Adipose tissue (tissue), 3 donors: ENCODE results near the gene BGLAP. TPM values are rescaled to one million over a fixed set of nuclear protein-coding genes. Genes with fewer than 3 reads are reported as not detected.
"Not testable (repeated sequence)": the region's sequence is repeated elsewhere in the genome, so short reads cannot be mapped to it uniquely, and the experiment has no call there.

ENCODE experiments used
- H3K27ac ChIP-seq: one replicate; pipeline ENCODE4 v1.5.1; 2013; ENCODE audit warnings: low read depth, low read length
- WGBS, 3 donors: extraction: QIAGEN DNeasy Blood & Tissue Kit; methylation state at CpG; one replicate each; pipeline ENCODE4 v1.1.7; 2013; 5-methylcytosine and 5-hydroxymethylcytosine counted together
- polyA plus RNA-seq, 3 donors: library from polyadenylated mRNA; stranded (reverse); fragments of 200-250 nt; gene quantifications; one replicate each; pipeline ENCODE4 v1.2.3, GENCODE V29; 2013
- donor health status: healthy with polysubstance abuse.
- donor health status: Bipolar disorder and iron deficiency.
- donor health status: healthy.

BGLAP gene
- polyA plus RNA-seq: 1 to 10 TPM in 1 of 3 donors, under 1 TPM in 2; 0.31 to 2.8 (median 0.71) TPM

DNA sequence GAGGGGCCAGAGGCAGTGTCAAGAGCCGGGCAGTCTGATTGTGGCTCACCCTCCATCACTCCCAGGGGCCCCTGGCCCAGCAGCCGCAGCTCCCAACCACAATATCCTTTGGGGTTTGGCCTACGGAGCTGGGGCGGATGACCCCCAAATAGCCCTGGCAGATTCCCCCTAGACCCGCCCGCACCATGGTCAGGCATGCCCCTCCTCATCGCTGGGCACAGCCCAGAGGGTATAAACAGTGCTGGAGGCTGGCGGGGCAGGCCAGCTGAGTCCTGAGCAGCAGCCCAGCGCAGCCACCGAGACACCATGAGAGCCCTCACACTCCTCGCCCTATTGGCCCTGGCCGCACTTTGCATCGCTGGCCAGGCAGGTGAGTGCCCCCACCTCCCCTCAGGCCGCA is at the start of gene BGLAP:
Gene BGLAP (plus strand): TSS at position 259 of the 400 bp plus-strand sequence. CDS start 48 bp downstream, at position 307.
- 64 to 84% (median 70%) methylated on average over 10 to 14 of the region's 14 CpGs for WGBS, 3 donors
- H3K27ac ChIP-seq: no peak within 1 kb of the TSS

DNA sequence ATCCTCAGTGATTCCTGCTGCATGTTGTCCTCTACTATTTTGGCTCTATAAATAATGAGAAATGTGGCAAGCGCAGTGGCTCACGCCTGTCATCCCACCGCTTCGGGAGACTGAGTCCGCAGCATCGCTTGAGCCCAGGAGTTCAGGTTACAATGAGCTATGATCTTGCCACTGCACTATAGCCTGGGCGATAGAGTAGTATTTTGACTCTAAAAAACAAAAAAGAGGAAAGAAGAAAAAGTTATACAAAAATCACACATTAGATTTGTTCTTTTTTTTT is 48.8 kb upstream of the BGLAP start:
- peak overlapping the region; percentile 56 for H3K27ac ChIP-seq
- WGBS, 3 donors: 80 to 86% (median 84%) methylated on average over 7 of the region's 7 CpGs

DNA sequence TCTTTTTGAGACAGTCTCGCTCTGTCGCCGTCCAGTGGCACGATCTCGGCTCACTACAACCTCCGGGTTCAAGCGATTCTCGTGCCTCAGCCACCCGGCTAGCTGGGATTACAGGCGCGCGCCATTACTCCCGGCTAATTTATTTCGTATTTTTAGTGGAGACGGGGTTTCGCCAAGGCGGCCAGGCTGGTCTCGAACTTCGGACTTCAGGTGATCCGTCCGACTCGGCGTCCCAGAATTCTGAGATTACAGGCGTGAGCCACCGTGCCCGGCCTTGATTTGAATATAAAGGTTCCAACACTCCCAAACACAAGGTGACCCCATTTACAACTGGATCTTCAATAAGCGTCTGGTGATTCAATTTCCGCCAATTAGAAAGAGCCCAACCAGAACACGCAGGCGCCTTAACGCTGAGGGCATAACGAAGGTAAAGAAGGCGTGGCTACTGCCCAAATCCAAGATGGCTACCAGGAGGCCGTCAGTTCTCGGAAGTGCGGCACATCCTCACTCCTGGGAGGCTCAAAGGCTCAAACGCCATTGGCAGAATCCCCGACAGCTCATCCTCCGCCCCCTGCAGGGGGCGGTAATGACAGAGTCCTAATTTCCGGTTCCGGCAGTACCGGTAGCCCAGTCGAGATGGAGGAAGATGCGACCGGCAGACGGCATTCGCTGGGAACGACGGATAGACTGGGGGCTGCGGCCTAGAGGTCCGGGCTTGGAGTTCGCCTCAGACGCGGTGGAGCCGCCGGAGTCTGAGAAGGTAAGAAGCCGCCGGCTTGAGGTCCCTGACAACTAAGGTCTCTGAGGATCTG is 48.3 kb upstream of the BGLAP start, which contains the start of gene SLC25A44:
Gene SLC25A44 (plus strand): TSS at position 617 of the 812 bp plus-strand sequence. CDS start 5,744 bp downstream, outside the sequence.
- WGBS, 3 donors: 2 to 3% (median 3%) methylated on average over 59 of the region's 59 CpGs
- H3K27ac ChIP-seq: peak within 1 kb of the TSS; percentile 56

DNA sequence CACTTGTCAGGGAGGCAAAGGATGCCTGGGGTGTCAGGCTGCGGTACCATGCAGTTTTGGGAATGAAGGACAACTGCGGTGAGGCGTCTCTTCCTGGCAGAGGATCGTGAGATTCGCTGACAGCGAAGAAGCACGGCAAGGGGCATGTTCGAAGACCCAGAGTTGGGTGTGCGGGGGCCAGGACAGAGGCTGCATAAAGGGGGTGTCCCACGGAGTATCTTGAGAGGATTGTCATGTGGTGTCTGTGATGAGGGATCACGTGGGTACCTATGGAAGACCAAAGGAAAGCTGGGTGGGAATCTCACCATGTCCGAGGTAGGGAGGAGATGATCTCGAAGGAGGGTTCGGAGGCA is 47.7 kb upstream of the BGLAP start:
- H3K27ac ChIP-seq: peak overlapping the region; percentile 4
- 11 to 14% (median 14%) methylated on average over 14 of the region's 14 CpGs for WGBS, 3 donors

DNA sequence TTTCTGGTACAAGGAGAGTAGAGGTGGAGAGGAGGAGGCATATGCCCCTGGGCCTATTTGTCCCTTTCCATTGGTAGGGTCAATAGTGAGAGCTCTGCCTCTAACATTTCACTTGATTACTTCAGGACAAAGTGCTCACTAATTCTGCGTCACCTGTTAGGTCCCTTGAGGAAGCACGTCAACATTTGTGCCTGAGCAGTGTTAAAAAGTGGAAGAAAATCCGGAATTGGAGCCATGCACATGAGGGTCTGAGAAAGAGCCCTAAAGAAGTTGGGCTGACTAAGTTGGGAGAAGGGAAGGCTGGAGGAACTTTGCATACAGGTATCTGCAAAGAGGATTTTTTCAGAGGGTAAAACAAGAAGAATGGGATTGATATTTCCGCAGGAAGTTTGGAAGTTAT is 46.1 kb upstream of the BGLAP start:
- WGBS, 3 donors: 59 to 79% (median 70%) methylated on average over 4 of the region's 4 CpGs
- no peak overlapping the region for H3K27ac ChIP-seq

DNA sequence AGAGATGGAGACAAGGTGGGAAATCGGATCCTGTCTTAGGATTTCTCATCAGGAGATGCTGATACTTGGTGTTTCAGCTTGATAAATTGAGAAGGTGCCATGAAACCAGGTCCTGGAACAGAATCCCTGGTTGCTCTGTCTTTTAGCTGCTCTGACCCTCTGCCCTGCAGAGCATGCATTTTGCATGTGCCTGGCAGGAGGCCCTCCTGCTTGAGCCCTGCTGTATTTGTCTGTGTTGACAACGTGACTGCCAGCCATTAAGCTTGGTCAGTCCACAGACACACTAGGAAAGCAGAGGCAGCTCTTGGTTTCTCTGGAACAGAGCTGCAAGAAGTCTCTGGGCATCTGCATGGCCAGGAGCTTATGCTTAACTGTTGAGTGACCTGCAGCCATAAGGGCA is 45.5 kb upstream of the BGLAP start:
- 54 to 79% (median 63%) methylated on average over 2 of the region's 2 CpGs for WGBS, 3 donors
- H3K27ac ChIP-seq: no peak overlapping the region

DNA sequence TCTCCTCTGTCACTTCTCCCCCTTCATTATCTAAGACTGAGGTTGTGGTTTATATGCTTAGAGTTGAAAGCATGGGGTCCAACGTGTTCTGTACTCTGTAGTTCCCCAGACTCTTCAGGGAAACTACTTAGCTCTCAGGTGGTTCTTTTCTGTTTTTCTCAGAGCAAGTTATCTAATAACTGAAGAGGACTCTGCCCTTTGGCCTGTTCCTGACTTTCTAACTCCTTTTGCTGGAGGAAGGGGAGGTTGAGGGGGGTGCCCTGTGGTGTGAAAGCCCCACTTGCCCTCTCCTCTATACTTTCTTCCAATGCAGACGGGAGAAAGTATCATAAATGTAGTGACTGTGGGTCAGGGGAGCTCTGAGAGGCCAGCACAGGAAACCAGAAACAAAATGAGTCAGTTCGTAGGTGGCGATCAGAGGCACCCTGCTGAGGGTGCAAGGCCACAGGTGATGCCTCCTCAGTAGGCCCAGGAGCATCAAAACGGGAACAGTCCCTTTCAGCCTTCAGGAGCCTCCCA is 43.1 kb upstream of the BGLAP start:
- no peak overlapping the region for H3K27ac ChIP-seq
- WGBS, 3 donors: 62 to 84% (median 76%) methylated on average over 5 of the region's 5 CpGs

DNA sequence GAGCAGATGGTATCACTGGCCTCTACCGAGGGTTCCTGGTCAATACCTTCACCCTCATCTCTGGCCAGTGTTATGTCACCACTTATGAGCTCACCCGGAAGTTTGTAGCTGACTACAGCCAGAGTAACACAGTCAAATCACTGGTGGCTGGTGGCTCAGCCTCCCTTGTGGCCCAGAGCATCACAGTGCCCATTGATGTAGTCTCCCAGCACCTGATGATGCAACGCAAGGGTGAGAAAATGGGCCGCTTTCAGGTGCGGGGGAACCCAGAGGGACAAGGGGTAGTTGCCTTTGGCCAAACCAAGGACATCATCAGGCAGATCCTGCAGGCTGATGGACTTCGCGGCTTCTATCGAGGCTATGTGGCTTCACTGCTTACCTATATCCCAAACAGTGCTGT is 41.9 kb upstream of the BGLAP start:
- WGBS, 3 donors: 91 to 95% (median 94%) methylated on average over 8 of the region's 8 CpGs
- H3K27ac ChIP-seq: no peak overlapping the region

DNA sequence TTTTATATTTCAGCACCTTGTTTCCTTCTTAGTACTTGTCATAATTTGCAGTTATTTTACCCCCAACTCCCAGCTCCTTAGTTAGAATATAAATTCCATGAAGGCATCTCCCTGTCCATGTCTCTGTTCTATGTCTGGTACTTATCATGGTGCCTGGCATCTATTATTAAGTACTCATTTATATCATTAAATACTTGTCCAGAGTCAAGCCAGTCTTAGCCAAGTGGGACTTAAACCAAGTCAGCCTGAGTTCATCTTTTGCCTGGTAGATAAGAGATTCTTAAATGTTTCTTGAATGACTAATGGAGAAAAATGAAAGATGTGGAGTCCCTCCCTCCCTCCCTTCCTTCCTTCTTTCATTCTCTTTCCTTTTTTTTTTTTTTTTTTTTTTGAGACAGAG is 38.7 kb upstream of the BGLAP start:
- no peak overlapping the region for H3K27ac ChIP-seq

DNA sequence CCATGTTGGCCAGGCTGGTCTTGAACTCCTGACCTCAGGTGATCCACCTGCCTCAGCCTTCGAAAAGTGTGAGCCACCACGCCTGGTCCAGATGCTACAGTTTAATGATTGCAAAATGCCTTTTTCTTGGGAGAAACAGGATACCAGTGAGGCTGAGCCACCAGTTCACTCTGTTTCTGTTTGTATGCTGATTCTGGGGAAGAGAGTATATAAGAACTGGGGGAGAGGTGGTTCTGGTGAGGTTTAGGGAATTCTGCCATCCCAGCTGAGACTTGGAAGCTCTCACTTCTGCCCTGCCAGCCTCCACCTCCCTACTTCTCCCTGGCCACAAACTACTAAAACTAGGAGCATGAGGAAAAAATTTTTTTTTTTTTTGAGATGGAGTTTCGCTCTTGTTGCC is 37.3 kb upstream of the BGLAP start:
- H3K27ac ChIP-seq: no peak overlapping the region
- WGBS, 3 donors: 75 to 86% (median 80%) methylated on average over 3 of the region's 3 CpGs

DNA sequence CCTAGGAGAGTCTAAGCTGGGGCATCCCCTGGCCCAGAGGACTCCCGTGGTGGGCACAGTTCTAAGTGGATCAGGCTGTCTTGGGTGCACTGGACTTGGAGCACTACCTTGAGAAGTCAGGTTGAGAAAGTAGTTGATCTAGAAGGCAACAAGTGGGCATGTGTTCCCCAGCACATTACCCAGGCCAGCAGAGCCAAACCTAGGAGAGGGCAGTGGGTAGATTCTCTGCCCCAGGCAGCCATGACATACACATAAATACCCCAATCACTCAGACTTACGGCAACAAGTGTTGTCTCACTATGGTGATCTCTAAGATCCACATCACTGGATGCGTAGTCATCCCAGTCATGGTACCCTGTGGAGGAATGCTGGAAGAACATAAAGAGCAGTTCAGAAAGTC is 30.7 kb upstream of the BGLAP start:
- H3K27ac ChIP-seq: no peak overlapping the region
- WGBS, 3 donors: 95 to 100% (median 98%) methylated on average over 3 of the region's 3 CpGs

DNA sequence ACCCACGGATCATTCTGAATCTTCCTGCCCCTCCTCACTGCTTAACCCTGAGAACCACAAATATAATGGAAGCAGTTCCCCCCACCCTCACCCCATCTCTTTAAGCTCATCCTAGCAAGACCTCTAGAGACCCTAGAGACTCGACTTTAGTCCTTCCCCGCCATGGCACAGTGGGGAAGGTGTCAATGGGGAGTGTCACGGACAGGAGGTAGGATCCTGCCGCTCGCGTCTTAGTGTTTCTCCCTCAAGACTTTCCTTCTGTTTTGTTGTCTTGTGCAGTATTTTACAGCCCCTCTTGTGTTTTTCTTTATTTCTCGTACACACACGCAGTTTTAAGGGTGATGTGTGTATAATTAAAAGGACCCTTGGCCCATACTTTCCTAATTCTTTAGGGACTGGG is 29.9 kb upstream of the BGLAP start:
- 80 to 83% (median 81%) methylated on average over 9 of the region's 9 CpGs for WGBS, 3 donors
- H3K27ac ChIP-seq: no peak overlapping the region

DNA sequence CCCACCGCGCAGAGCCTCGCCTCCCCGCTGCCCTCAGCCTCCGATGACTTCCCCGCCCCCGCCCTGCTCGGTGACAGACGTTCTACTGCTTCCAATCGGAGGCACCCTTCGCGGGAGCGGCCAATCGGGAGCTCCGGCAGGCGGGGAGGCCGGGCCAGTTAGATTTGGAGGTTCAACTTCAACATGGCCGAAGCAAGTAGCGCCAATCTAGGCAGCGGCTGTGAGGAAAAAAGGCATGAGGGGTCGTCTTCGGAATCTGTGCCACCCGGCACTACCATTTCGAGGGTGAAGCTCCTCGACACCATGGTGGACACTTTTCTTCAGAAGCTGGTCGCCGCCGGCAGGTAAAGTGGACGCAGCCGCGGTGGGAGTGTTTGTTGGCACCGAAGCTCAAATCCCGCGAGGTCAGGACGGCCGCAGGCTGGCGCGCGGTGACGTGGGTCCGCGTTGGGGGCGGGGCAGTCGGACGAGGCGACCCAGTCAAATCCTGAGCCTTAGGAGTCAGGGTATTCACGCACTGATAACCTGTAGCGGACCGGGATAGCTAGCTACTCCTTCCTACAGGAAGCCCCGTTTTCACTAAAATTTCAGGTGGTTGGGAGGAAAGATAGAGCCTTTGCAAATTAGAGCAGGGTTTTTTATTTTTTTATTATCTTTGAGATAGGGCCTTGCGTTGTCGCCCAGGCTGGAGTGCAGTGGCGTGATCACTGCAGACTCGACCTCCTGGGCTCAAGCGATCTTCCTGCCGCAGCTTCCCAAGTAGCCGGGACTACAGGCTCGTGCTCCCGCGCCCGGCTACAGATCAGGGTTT is 28.9 kb upstream of the BGLAP start, which contains the start of gene PMF1:
Gene PMF1 (plus strand): TSS at position 175 of the 811 bp plus-strand sequence. CDS start 9 bp downstream, at position 184.
- WGBS, 3 donors: 1% methylated on average over 61 of the region's 61 CpGs
- H3K27ac ChIP-seq: peak within 1 kb of the TSS; percentile 38

DNA sequence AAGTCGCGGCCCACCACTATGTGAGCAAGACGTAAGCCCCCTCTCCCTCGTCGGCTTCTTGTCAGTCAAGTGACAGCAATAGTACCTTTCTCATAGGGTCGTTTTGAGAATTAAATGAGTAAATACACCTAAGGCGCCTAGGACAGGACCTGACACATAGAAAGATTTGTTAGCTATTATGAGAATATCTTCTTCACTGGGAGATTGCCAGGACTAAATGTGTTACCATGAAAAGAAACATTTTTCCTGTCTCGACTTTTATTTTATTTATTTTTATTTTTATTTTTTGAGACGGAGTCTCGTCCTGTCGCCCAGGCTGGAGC is 28.4 kb upstream of the BGLAP start:
- H3K27ac ChIP-seq: peak overlapping the region; percentile 38
- 15 to 24% (median 24%) methylated on average over 11 of the region's 11 CpGs for WGBS, 3 donors

DNA sequence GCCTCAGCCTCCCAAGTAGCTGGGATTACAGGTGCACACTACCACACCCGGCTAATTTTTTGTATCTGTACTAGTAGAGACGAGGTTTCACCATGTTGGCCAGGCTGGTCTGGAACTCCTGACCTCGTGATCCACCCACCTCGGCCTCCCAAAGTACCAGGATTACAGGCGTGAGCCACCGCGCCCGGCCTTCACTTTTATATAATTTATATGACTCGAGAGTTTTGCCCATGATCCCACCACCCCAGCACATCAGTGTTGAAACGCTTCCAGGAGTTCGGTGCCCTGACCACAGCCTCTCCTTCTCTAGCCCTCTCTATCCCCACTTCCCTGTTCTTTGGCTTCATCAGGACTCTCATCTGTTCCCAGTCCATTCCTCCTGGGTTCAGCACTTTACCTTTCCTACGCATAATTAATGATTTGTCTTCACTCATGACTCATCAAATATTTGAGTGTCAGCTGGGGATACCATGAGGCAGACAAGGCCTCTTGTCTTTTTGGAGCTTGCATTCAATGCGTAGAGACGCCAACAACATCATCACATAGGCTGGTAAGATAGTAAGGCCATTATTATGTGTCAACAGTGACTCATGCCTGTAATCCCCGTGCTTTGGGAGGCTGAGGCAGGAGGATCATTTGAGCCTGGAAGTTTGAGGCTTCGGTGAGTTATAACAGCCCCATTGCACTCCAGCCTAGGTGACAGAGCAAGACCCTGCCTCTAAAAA is 27.8 kb upstream of the BGLAP start:
- WGBS, 3 donors: 77 to 85% (median 82%) methylated on average over 16 of the region's 16 CpGs
- no peak overlapping the region for H3K27ac ChIP-seq

DNA sequence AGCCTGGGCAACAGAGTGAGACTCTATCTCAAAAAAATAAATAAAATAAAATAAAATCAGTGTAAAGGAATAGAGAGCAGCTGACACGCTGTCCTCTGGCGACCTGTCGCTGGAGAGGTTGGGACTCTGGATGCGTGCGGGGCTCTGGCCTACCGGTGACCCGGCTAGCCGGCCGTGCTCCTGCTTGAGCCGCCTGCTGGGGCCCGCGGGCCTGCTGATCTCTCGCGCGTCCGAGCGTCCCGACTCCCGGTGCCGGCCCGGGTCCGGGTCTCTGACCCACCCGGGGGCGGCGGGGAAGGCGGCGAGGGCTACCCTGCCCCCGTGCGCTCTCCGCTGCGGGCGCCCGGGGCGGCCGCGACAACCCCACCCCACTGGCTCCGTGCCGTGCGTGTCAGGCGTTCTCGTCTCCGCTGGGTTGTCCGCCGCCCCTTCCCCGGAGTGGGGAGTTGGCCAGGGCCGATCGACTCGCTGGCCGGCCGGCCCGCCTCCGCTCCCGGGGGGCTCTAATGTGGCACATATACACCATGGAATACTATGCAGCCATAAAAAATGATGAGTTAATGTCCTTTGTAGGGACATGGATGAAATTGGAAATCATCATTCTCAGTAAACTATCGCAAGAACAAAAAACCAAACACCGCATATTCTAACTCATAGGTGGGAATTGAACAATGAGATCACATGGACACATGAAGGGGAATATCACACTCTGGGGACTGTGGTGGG is 25.5 kb upstream of the BGLAP start:
- 94 to 98% (median 97%) methylated on average over 49 to 55 of the region's 55 CpGs for WGBS, 3 donors

DNA sequence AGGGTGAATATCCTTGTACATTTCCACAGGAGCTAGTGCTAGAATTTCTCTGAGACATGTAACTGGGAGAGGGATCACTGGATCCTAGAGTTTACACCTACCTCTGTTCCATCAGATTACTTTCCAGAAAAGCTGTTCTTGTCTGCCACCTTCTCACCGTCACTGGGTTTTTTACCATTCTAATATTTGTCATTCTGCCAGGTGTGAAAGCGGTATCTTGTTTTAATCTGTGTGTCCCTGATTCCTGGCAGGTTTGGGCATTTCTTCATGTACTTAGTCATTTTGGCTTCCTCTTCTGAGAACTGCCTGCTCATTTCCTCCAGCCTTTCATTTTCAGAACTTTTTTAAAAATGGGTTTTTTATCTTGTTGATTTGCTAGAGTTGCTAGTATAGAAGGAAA is 24.1 kb upstream of the BGLAP start:
- WGBS, 3 donors: 9 to 25% (median 22%) methylated on average over 2 of the region's 2 CpGs
- peak overlapping the region; percentile 51 for H3K27ac ChIP-seq

More for the DNA sequence above, 25.5 kb upstream of the BGLAP start:
- not testable (repeated sequence) for H3K27ac ChIP-seq

DNA sequence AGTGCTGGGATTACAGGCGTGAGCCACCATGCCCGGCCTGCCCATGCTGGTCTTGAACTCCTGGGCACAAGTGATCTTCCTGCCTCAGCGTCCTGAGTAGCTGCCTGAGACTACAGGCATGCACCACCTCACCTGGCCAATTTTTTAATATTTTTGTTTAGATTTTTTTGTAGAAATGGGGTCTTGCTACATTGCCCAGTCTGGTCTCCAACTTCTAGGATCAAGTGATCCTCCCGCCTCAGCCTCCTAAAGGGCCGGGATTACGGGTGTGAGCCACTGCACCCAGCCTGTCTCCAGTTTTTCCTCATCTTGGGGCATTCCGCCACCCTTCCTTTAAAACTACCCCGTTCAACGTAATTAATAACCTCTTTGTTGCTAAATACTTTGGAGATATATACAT is 21.8 kb upstream of the BGLAP start:
- H3K27ac ChIP-seq: no peak overlapping the region
- WGBS, 3 donors: 95 to 97% (median 97%) methylated on average over 9 of the region's 9 CpGs
